GM12878 (cell line): Measurements from ENCODE around the gene UNC13A. TPM values are rescaled to one million over a fixed set of nuclear protein-coding genes. Genes with fewer than 3 reads are reported as not detected.

Experiments
- ATAC-seq: fragments of 200-7000 bp; cut with Tn5 transposase; 3 replicates; pipeline ENCODE4 v1.9.1; 2020; ENCODE audit warnings: mild to moderate bottlenecking, moderate library complexity
- BruUV-seq: library from RNA; stranded (reverse); fragments of 400-500 nt; replicated peaks from 2 replicates; lab custom pipeline; 2021; lab: Mats Ljungman, UMichigan
- CTCF ChIA-PET: fragments of 300-600 bp; sonication (Branson Sonifier 250); formaldehyde crosslinking; extraction: SDS; loops from one replicate; lab custom pipeline; 2021; ENCODE audit warnings: inconsistent platforms; lab: Yijun Ruan, JAX
- POLR2A ChIA-PET: fragments of 350-600 bp; formaldehyde crosslinking; extraction: SDS; loops from one replicate; lab custom pipeline; 2021; ENCODE audit warnings: inconsistent platforms; lab: Charles Lee
- RAD21 ChIA-PET: fragments of 300-600 bp; sonication (Branson Sonifier 250); formaldehyde crosslinking; loops from one replicate; lab custom pipeline; 2023; ENCODE audit warnings: antibody characterized with exemption; ENCODE audit not compliant: unreplicated experiment; lab: Charles Lee
- SMC1A ChIA-PET: fragments of 300-600 bp; sonication (Branson Sonifier 250); formaldehyde crosslinking; loops from one replicate; lab custom pipeline; 2023; ENCODE audit not compliant: unreplicated experiment, uncharacterized antibody; lab: Charles Lee
- DNase-seq: peaks from one replicate; pipeline ENCODE4 v3.0.0-alpha.2; 2011; ENCODE audit warnings: low read depth, low spot score
- FAIRE-seq: peaks from 3 replicates; lab custom pipeline; 2011; peaks lifted over from hg19 to GRCh38; lab: Jason Lieb, UNC
- H2AFZ ChIP-seq: 2 replicates; pipeline ENCODE4 v1.6.0; 2011; ENCODE audit warnings: low read depth, low read length, control low read depth; ENCODE audit not compliant: control insufficient read depth
- H3K27ac ChIP-seq: 2 replicates; pipeline ENCODE4 v1.5.1; 2011; ENCODE audit warnings: control low read depth; ENCODE audit not compliant: control insufficient read depth, insufficient read depth
- H3K27me3 ChIP-seq, 2 experiments: replicated peaks in 1 of 2; 2 replicates each; pipeline versions ENCODE4 v1.6.0 to v1.6.1; 2011; ENCODE audit warnings: low read length in 1 of 2; ENCODE audit not compliant: control insufficient read depth in 2 of 2, insufficient read depth in 2 of 2
- H3K36me3 ChIP-seq, 2 experiments: 2 replicates each; pipeline ENCODE4 v1.5.1; 2011; ENCODE audit warnings: low read length in 1 of 2; ENCODE audit not compliant: control insufficient read depth in 2 of 2, insufficient read depth in 2 of 2
- H3K4me1 ChIP-seq: 2 replicates; pipeline ENCODE4 v1.6.1; 2011; ENCODE audit warnings: mild to moderate bottlenecking, low read length, moderate library complexity, mixed read lengths; ENCODE audit not compliant: control insufficient read depth, insufficient read depth
- H3K4me2 ChIP-seq: 2 replicates; pipeline ENCODE4 v1.6.0; 2011; ENCODE audit warnings: control low read depth; ENCODE audit not compliant: control insufficient read depth, insufficient read depth
- H3K4me3 ChIP-seq: fragments of 200-600 bp; sonication (generic); 2 replicates; pipeline ENCODE4 v1.5.1; 2016
- H3K79me2 ChIP-seq: 2 replicates; pipeline ENCODE4 v1.6.0; 2011; ENCODE audit warnings: low read length; ENCODE audit not compliant: control insufficient read depth, insufficient read depth
- H3K9ac ChIP-seq: 2 replicates; pipeline ENCODE4 v1.8.0; 2011; ENCODE audit warnings: low read length, control low read depth, mixed read lengths; ENCODE audit not compliant: control insufficient read depth, insufficient read depth
- H3K9me3 ChIP-seq: replicated peaks from 3 replicates; pipeline ENCODE4 v1.5.1; 2011; ENCODE audit warnings: mild to moderate bottlenecking, low read length; ENCODE audit not compliant: control insufficient read depth, insufficient read depth
- H4K20me1 ChIP-seq: 2 replicates; pipeline ENCODE4 v1.6.0; 2011; ENCODE audit not compliant: control insufficient read depth, insufficient read depth
- EED ChIP-seq: sonication (generic); IDR thresholded peaks from 2 replicates; pipeline ENCODE4 v1.6.1; 2016; ENCODE audit warnings: antibody characterized with exemption, low read depth
- JUNB ChIP-seq: IDR thresholded peaks from 2 replicates; pipeline ENCODE4 v1.6.1; 2016; ENCODE audit warnings: antibody characterized with exemption, mild to moderate bottlenecking
- MEF2B ChIP-seq: fragments of 450-650 bp; IDR thresholded peaks from 2 replicates; pipeline ENCODE4 v1.6.1; 2018; ENCODE audit warnings: mild to moderate bottlenecking, moderate library complexity; ENCODE audit not compliant: partially characterized antibody, poor library complexity, severe bottlenecking
- NBN ChIP-seq: fragments of 450-650 bp; IDR thresholded peaks from 2 replicates; pipeline ENCODE4 v1.6.1; 2016
- NFIC ChIP-seq: IDR thresholded peaks from 2 replicates; pipeline ENCODE4 v1.6.1; 2012; ENCODE audit warnings: low read depth, mild to moderate bottlenecking, inconsistent platforms, low read length, moderate library complexity
- NKRF ChIP-seq: fragments of 450-650 bp; conservative IDR thresholded peaks from 2 replicates; pipeline ENCODE4 v1.6.1; 2017; ENCODE audit warnings: mild to moderate bottlenecking, moderate library complexity
- NR2C2 ChIP-seq: IDR thresholded peaks from 2 replicates; pipeline ENCODE4 v1.6.1; 2011; ENCODE audit warnings: borderline replicate concordance, low read depth; ENCODE audit not compliant: control insufficient read depth, insufficient read length
- NRF1 ChIP-seq: conservative IDR thresholded peaks from 2 replicates; pipeline ENCODE4 v1.6.1; 2011; ENCODE audit warnings: mild to moderate bottlenecking, low read depth, low read length, improper control_type of control experiment
- POLR2AphosphoS2 ChIP-seq: IDR thresholded peaks from 2 replicates; pipeline ENCODE4 v1.6.1; 2011; ENCODE audit warnings: low read depth, mild to moderate bottlenecking, low read length, improper control_type of control experiment, moderate library complexity
- SUPT20H ChIP-seq: IDR thresholded peaks from 2 replicates; pipeline ENCODE4 v1.6.1; 2011; ENCODE audit warnings: low read depth, mild to moderate bottlenecking, low read length, moderate library complexity, borderline replicate concordance; ENCODE audit not compliant: control insufficient read depth
- SUZ12 ChIP-seq: fragments of 200-600 bp; sonication (generic); IDR thresholded peaks from one replicate; pipeline ENCODE4 v1.6.1; 2018; ENCODE audit warnings: antibody characterized with exemption, mild to moderate bottlenecking; ENCODE audit not compliant: unreplicated experiment
- ZNF24 ChIP-seq: fragments of 450-650 bp; IDR thresholded peaks from 2 replicates; pipeline ENCODE4 v1.6.1; 2017; ENCODE audit warnings: antibody characterized with exemption, mild to moderate bottlenecking
- ZSCAN29 ChIP-seq: fragments of 450-650 bp; IDR thresholded peaks from 2 replicates; pipeline ENCODE4 v1.6.1; 2017; ENCODE audit warnings: mild to moderate bottlenecking, moderate library complexity
- WGBS: methylation state at CpG from one replicate; pipeline ENCODE4 v1.1.6; 2016; ENCODE audit warnings: low lambda C conversion rate; ENCODE audit not compliant: insufficient replicate concordance, insufficient coverage; ENCODE audit errors: missing lambda C conversion rate; 5-methylcytosine and 5-hydroxymethylcytosine counted together
- in situ Hi-C: fragments of 300-500 bp; cut with MboI; formaldehyde crosslinking; loops from 9 replicates; pipeline ENCODE4 v1.14.3; 2018; ENCODE audit warnings: mixed read lengths
- intact Hi-C: fragments of 100-400 bp; cut with micrococcal nuclease; formaldehyde crosslinking; loops from one replicate; pipeline ENCODE4 v1.14.2; 2022; ENCODE audit not compliant: unreplicated experiment
- polyA plus RNA-seq, 11 experiments: library from polyadenylated mRNA; depleted of rRNA in 4 of 11; unstranded in 6 of 11; stranded (reverse) in 5 of 11; fragments of >200 nt; fragmentation: Nextera tagmentation in 4 of 11; fragmentation: Illumina TruSeq in 1 of 11; extraction: Ambion mirVana in 4 of 11; extraction: Trizol in 1 of 11; gene quantifications; 1 replicate in 1 of 11; 2 replicates in 10 of 11; pipeline versions ENCODE4 v1.2.1 to v1.2.3, GENCODE V29; 2011 to 2016; ENCODE audit warnings: inconsistent platforms in 2 of 11, missing spikeins in 2 of 11, low read depth in 1 of 11
- total RNA-seq, 4 experiments: library from RNA; depleted of rRNA in 3 of 4; stranded (reverse); fragments of >200 nt in 3 of 4; fragmentation: Illumina TruSeq in 1 of 4; extraction: Trizol in 1 of 4; gene quantifications; 2 replicates each; pipeline versions ENCODE4 v1.2.1 to v1.2.3, GENCODE V29; 2013 to 2021
- TF ChIP-seq, protein P1 (sequence below): IDR thresholded peaks from 2 replicates; pipeline ENCODE4 v1.6.1; 2012; ENCODE audit warnings: low read depth, low read length, improper control_type of control experiment
- TF ChIP-seq, protein P2 (sequence below): fragments of 450-650 bp; IDR thresholded peaks from 2 replicates; pipeline ENCODE4 v1.6.1; 2017; ENCODE audit warnings: antibody characterized with exemption, mild to moderate bottlenecking, moderate library complexity

The UNC13A gene
- total and polyA plus RNA-seq, 10 of the 15 experiments (the other 5 are each of a cell fraction or from before 2014, with no cell fraction given) = under 0.01 to 0.23 (median 0.13) TPM; not detected in 1

GRCh38 chr19:17721111-17721628 is 33.0 kb upstream of the UNC13A start:
- peaks cover 9 to 18% of the 10 kb centered on the region in 2 experiments; a peak in 3 of 4 replicates for H3K36me3 ChIP-seq
- in situ Hi-C loops = no loop called here
- H3K4me2 ChIP-seq = peak overlapping the region; percentile 87
- no peaks in the 10 kb centered on the region for H3K9me3 ChIP-seq
- POLR2A ChIA-PET = interaction anchor here (0.6 to 3.7 kb wide), 3 partner anchors 30 to 310 kb away, joined by 3 to 21 read pairs (median 9); partner anchors contain the start of gene FCHO1
- no peak for DNase-seq
- SMC1A ChIA-PET = interaction anchor here (1.2 to 7.6 kb wide), 4 partner anchors 11 to 33 kb away, joined by 4 to 91 read pairs (median 11); partner anchors contain the start of gene FCHO1
- H3K79me2 ChIP-seq = peaks cover 23% of the 10 kb centered on the region
- no peaks in the 10 kb centered on the region for H3K27me3 ChIP-seq
- 0 out of 2 replicates have a peak, but pooled peaks cover 2% of the 10 kb centered on the region for H4K20me1 ChIP-seq
- CTCF ChIA-PET = interaction anchor here (0.6 to 4.0 kb wide), 5 partner anchors 10 to 70 kb away, joined by 3 to 23 read pairs (median 6); no protein-coding TSS in a partner anchor
- peak overlapping the region; percentile 99 for H3K4me3 ChIP-seq
- FAIRE-seq = no peak
- RAD21 ChIA-PET = interaction anchor here (0.9 to 1.9 kb wide), 3 partner anchors 33 to 55 kb away, joined by 3 to 7 read pairs (median 4); no protein-coding TSS in a partner anchor
- WGBS = 89% methylated on average over 12 of the region's 12 CpGs
- intact Hi-C loops = no loop called here
- no peak for ATAC-seq
- H3K9ac ChIP-seq = peak overlapping the region; percentile 77
- TF ChIP-seq NR2C2 (no peak), ZSCAN29 (no peak), NFIC (no peak), SUPT20H (no peak), ZNF24 (no peak), NBN (no peak), NRF1 (no peak), EED (no peak), SUZ12 (no peak), MEF2B (no peak), NKRF (no peak), POLR2AphosphoS2 (no peak), JUNB (no peak)
- TF ChIP-seq, protein P1, sequence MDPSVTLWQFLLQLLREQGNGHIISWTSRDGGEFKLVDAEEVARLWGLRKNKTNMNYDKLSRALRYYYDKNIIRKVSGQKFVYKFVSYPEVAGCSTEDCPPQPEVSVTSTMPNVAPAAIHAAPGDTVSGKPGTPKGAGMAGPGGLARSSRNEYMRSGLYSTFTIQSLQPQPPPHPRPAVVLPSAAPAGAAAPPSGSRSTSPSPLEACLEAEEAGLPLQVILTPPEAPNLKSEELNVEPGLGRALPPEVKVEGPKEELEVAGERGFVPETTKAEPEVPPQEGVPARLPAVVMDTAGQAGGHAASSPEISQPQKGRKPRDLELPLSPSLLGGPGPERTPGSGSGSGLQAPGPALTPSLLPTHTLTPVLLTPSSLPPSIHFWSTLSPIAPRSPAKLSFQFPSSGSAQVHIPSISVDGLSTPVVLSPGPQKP = no peak
- TF ChIP-seq, protein P2, sequence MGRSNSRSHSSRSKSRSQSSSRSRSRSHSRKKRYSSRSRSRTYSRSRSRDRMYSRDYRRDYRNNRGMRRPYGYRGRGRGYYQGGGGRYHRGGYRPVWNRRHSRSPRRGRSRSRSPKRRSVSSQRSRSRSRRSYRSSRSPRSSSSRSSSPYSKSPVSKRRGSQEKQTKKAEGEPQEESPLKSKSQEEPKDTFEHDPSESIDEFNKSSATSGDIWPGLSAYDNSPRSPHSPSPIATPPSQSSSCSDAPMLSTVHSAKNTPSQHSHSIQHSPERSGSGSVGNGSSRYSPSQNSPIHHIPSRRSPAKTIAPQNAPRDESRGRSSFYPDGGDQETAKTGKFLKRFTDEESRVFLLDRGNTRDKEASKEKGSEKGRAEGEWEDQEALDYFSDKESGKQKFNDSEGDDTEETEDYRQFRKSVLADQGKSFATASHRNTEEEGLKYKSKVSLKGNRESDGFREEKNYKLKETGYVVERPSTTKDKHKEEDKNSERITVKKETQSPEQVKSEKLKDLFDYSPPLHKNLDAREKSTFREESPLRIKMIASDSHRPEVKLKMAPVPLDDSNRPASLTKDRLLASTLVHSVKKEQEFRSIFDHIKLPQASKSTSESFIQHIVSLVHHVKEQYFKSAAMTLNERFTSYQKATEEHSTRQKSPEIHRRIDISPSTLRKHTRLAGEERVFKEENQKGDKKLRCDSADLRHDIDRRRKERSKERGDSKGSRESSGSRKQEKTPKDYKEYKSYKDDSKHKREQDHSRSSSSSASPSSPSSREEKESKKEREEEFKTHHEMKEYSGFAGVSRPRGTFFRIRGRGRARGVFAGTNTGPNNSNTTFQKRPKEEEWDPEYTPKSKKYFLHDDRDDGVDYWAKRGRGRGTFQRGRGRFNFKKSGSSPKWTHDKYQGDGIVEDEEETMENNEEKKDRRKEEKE = no peak
- H3K27ac ChIP-seq = no peak overlapping the region
- TSS peak; percentile 55 for BruUV-seq
- H3K4me1 ChIP-seq = peaks cover 27% of the 10 kb centered on the region
- H2AFZ ChIP-seq = no peak overlapping the region
